Neural cell (in vitro differentiated cells): ENCODE data around the gene ST3GAL4. TPM values are rescaled to one million over a fixed set of nuclear protein-coding genes. Genes with fewer than 3 reads are reported as not detected.
A peak's percentile ranks its signal among the peaks of the same experiment; 100 is the strongest.

Experiments used
- H2AFZ ChIP-seq: fragments of 200-600, 300-800 bp; sonication (generic), shearing (Covaris generic); 2 replicates; pipeline ENCODE4 v1.6.0; 2014; ENCODE audit warnings: low read depth, mild to moderate bottlenecking, antibody characterized with exemption, low read length, moderate library complexity
- H3F3A ChIP-seq: fragments of 200-600 bp; shearing (Covaris generic); 2 replicates; pipeline ENCODE4 v1.6.1; 2016; ENCODE audit warnings: mild to moderate bottlenecking, moderate library complexity, mixed read lengths, antibody characterized with exemption, low read length; ENCODE audit not compliant: insufficient read depth, poor library complexity, severe bottlenecking
- H3K27ac ChIP-seq: fragments of 200-600, 300-800 bp; sonication (generic), shearing (Covaris generic); 2 replicates; pipeline ENCODE4 v1.5.1; 2014; ENCODE audit warnings: mild to moderate bottlenecking, low read length, moderate library complexity
- H3K27me3 ChIP-seq: fragments of 300-800, 200-600 bp; sonication (generic), shearing (Covaris generic); 2 replicates; pipeline ENCODE4 v1.6.0; 2014; ENCODE audit warnings: mild to moderate bottlenecking, low read depth, low read length, moderate library complexity; ENCODE audit not compliant: insufficient read depth
- H3K36me3 ChIP-seq: fragments of 300-800, 200-600 bp; sonication (generic), shearing (Covaris generic); 2 replicates; pipeline ENCODE4 v1.5.1; 2014; ENCODE audit warnings: mild to moderate bottlenecking, antibody characterized with exemption, low read length, moderate library complexity; ENCODE audit not compliant: insufficient read depth
- H3K4me2 ChIP-seq: fragments of 300-800, 200-600 bp; sonication (generic), shearing (Covaris generic); 2 replicates; pipeline ENCODE4 v1.6.0; 2014; ENCODE audit warnings: mild to moderate bottlenecking, low read length
- H3K4me3 ChIP-seq: fragments of 300-800, 200-600 bp; sonication (generic), shearing (Covaris generic); 2 replicates; pipeline ENCODE4 v1.5.1; 2014; ENCODE audit warnings: mild to moderate bottlenecking, low read length, moderate library complexity
- H3K79me2 ChIP-seq: fragments of 200-600 bp; shearing (Covaris generic); replicated peaks from 2 replicates; pipeline ENCODE4 v1.6.0; 2014; ENCODE audit warnings: mild to moderate bottlenecking, low read length, moderate library complexity; ENCODE audit not compliant: insufficient read depth
- H3K9ac ChIP-seq: fragments of 300-800, 200-600 bp; sonication (generic), shearing (Covaris generic); 2 replicates; pipeline ENCODE4 v1.6.1; 2016; ENCODE audit warnings: mild to moderate bottlenecking, low read length, mixed read lengths
- H3K9me2 ChIP-seq: fragments of 200-600 bp; shearing (Covaris generic); 2 replicates; pipeline ENCODE4 v1.6.1; 2016; ENCODE audit warnings: mild to moderate bottlenecking, low read length, mixed read lengths; ENCODE audit not compliant: insufficient read depth
- H3K9me3 ChIP-seq: fragments of 200-600, 300-800 bp; sonication (generic), shearing (Covaris generic); 2 replicates; pipeline ENCODE4 v1.6.1; 2016; ENCODE audit warnings: mild to moderate bottlenecking, mixed run types, low read length, moderate library complexity, mixed read lengths
- H4K20me1 ChIP-seq: fragments of 200-600 bp; shearing (Covaris generic); 2 replicates; pipeline ENCODE4 v1.6.1; 2016; ENCODE audit warnings: mild to moderate bottlenecking, mixed run types; ENCODE audit not compliant: insufficient read depth
- CTCF ChIP-seq: fragments of 450-650 bp; IDR thresholded peaks from 2 replicates; pipeline ENCODE4 v1.5.1; 2014; ENCODE audit warnings: antibody characterized with exemption, mild to moderate bottlenecking, moderate library complexity; ENCODE audit not compliant: poor library complexity, severe bottlenecking
- EP300 ChIP-seq: fragments of 450-650 bp; conservative IDR thresholded peaks from 2 replicates; pipeline ENCODE4 v1.6.1; 2014; ENCODE audit warnings: antibody characterized with exemption, mild to moderate bottlenecking, moderate library complexity; ENCODE audit not compliant: poor library complexity, severe bottlenecking
- EZH2 ChIP-seq: fragments of 200-600, 300-800 bp; shearing (Covaris generic), sonication (generic); IDR thresholded peaks from 2 replicates; pipeline ENCODE4 v1.6.1; 2014; ENCODE audit warnings: antibody characterized with exemption, low read length, borderline replicate concordance, mild to moderate bottlenecking; ENCODE audit not compliant: insufficient read depth, poor library complexity, severe bottlenecking
- MXI1 ChIP-seq: fragments of 450-650 bp; conservative IDR thresholded peaks from 2 replicates; pipeline ENCODE4 v1.6.1; 2014; ENCODE audit warnings: antibody characterized with exemption, mild to moderate bottlenecking; ENCODE audit not compliant: poor library complexity, severe bottlenecking
- POLR2AphosphoS5 ChIP-seq: IDR thresholded peaks from 2 replicates; pipeline ENCODE4 v1.6.1; 2012
- RAD21 ChIP-seq: fragments of 450-650 bp; conservative IDR thresholded peaks from 2 replicates; pipeline ENCODE4 v1.6.1; 2014; ENCODE audit warnings: antibody characterized with exemption, mild to moderate bottlenecking, moderate library complexity
- REST ChIP-seq: IDR thresholded peaks from 2 replicates; pipeline ENCODE4 v1.6.1; 2012; ENCODE audit warnings: borderline replicate concordance
- SMC3 ChIP-seq: fragments of 450-650 bp; conservative IDR thresholded peaks from 2 replicates; pipeline ENCODE4 v1.6.1; 2014; ENCODE audit warnings: antibody characterized with exemption, mild to moderate bottlenecking, moderate library complexity; ENCODE audit not compliant: poor library complexity
- TAF1 ChIP-seq: IDR thresholded peaks from 2 replicates; pipeline ENCODE4 v1.6.1; 2012; ENCODE audit warnings: low read depth
- polyA plus RNA-seq: library from polyadenylated mRNA; depleted of rRNA; stranded (reverse); fragments of >200 nt; gene quantifications from 2 replicates; pipeline ENCODE4 v1.2.3, GENCODE V29; 2014

ST3GAL4 gene
- polyA plus RNA-seq, 1 donor from 2014 or later: 46.1 TPM

- H3K27me3 ChIP-seq: no peaks in the 10 kb centered on the region
- no peaks in the 10 kb centered on the region for H3K9me3 ChIP-seq
- no peak overlapping the region for H2AFZ ChIP-seq
- H3K9ac ChIP-seq: no peak overlapping the region
- H3K79me2 ChIP-seq: no peaks in the 10 kb centered on the region
- H3K9me2 ChIP-seq: no peaks in the 10 kb centered on the region
- H3K27ac ChIP-seq: no peak overlapping the region
- no peak overlapping the region for H3K4me2 ChIP-seq
- no peak overlapping the region for H3K4me3 ChIP-seq
- no peaks in the 10 kb centered on the region for H4K20me1 ChIP-seq
- no peaks in the 10 kb centered on the region for H3K36me3 ChIP-seq
- TF ChIP-seq EP300: no peak
- TF ChIP-seq CTCF: no peak
- no peak for TF ChIP-seq SMC3
- no peak for TF ChIP-seq POLR2AphosphoS5
- no peak for TF ChIP-seq EZH2
- no peak for TF ChIP-seq RAD21
- TF ChIP-seq MXI1: no peak
- no peak for TF ChIP-seq TAF1
- no peak for TF ChIP-seq REST
- H3F3A ChIP-seq: no peaks in the 10 kb centered on the region
Observed at GRCh38 chr11:126456089-126456488, 100.6 kb downstream of the ST3GAL4 start.

GRCh38 chr11:126456783-126457542 is 101.5 kb downstream of the ST3GAL4 start:
- Histone ChIP-seq H4K20me1 (no peaks in the 10 kb centered on the region), H3K27me3 (no peaks in the 10 kb centered on the region), H3F3A (no peaks in the 10 kb centered on the region), H3K4me2 (no peak overlapping the region), H3K9me2 (no peaks in the 10 kb centered on the region), H3K27ac (no peak overlapping the region), H3K79me2 (no peaks in the 10 kb centered on the region), H2AFZ (no peak overlapping the region), H3K9me3 (no peaks in the 10 kb centered on the region), H3K4me3 (no peak overlapping the region), H3K36me3 (no peaks in the 10 kb centered on the region), H3K9ac (no peak overlapping the region)
- TF ChIP-seq SMC3 (no peak), POLR2AphosphoS5 (peak; percentile 5), CTCF (no peak), EZH2 (no peak), EP300 (no peak)
